ENCODE results near the gene TP73.

The TP73 gene

DNA sequence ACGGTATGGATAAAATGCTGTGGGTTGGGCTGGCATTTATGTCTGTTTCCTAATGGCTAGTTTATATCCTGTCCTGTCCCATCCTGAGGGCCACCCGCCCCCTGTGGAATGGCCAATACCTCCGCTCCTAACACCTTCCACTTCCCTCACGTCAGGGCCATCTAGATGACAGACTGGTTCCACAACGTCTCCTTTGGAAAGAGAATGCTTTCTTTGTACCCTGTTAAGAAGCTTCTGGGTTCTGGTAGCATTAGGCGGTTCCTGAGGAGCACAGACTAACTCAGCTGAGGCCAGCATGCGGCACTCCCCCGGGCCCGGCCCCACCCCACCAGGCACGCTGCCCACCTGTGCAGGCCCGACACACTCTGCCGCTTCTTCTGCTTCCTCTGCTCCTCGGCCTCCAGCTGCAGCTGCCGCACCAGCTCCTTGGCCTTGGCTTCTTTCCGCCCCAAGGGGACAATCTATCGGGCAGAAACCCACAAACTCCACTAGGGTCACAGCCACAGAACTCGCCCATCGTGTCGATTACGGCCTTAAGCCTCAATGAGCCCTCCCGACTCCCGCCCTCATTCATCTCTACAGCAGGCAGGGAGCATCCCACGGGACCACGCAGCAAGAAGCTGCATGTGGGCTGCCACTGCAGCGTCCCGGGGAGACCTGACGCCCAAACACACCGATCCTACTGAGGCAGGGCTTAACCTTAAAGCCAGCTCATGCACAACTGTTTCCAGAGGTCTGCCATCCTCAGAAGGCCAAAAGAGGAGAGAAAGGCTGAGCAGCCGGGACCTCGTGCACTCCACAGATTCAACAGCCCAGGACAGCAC, 131.5 kb downstream of the TP73 start:
- TF ChIP-seq, protein P1, sequence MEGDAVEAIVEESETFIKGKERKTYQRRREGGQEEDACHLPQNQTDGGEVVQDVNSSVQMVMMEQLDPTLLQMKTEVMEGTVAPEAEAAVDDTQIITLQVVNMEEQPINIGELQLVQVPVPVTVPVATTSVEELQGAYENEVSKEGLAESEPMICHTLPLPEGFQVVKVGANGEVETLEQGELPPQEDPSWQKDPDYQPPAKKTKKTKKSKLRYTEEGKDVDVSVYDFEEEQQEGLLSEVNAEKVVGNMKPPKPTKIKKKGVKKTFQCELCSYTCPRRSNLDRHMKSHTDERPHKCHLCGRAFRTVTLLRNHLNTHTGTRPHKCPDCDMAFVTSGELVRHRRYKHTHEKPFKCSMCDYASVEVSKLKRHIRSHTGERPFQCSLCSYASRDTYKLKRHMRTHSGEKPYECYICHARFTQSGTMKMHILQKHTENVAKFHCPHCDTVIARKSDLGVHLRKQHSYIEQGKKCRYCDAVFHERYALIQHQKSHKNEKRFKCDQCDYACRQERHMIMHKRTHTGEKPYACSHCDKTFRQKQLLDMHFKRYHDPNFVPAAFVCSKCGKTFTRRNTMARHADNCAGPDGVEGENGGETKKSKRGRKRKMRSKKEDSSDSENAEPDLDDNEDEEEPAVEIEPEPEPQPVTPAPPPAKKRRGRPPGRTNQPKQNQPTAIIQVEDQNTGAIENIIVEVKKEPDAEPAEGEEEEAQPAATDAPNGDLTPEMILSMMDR (IDR thresholded peaks at IDR 0.05; ENCODE audit: borderline replicate concordance, control extremely low read depth, extremely low read depth, insufficient read depth, missing control alignments), result no peak
- in situ Hi-C loops (cut with MboI; ENCODE audit: low sequenced_read_pairs, unreplicated experiment), result no loop called here
- DNase-seq (ENCODE audit: low spot score), result no peak

- no peak for DNase-seq (ENCODE audit: low spot score)
- in situ Hi-C loops (cut with MboI; ENCODE audit: low sequenced_read_pairs, unreplicated experiment), result no loop called here
- TF ChIP-seq, protein P1 (IDR thresholded peaks at IDR 0.05; ENCODE audit: borderline replicate concordance, control extremely low read depth, extremely low read depth, insufficient read depth, missing control alignments), result no peak
Measured at GRCh38 chr1:3785045-3785444, 132.7 kb downstream of the TP73 start.

DNA sequence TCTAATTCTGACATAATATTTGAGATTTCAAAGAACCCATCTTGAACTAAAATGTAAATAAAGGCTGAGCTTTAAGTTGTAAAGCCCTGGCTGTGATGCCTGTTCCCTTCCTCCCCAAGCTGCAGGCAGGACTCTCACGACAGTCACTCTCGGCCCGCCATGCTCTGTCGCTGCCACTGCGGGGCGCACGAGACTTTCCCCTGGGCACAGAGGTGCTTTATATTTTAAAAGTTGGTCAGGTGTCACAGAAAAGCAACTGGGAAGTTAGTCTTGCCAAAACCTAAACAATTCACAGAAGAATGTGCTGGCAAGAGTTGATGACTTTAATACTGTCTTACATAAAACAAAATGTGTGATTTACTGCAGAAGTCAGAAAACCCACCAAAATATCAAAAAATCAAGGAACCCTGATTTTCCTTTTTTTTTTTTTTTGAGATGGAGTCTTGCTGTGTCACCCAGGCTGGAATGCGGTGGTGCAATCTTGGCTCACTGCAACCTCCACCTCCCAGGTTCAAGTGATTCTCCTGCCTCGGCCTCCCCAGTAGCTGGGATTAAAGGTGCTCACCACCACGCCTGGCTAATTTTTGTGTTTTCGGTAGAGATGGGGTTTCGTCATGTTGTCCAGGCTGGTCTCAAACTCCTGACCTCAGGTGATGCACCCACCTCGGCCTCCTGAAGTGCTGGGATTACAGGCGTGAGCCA, 133.3 kb downstream of the TP73 start:
- in situ Hi-C loops (cut with MboI; ENCODE audit: low sequenced_read_pairs, unreplicated experiment), result no loop called here
- TF ChIP-seq, protein P1 (IDR thresholded peaks at IDR 0.05; ENCODE audit: borderline replicate concordance, control extremely low read depth, extremely low read depth, insufficient read depth, missing control alignments), result peak; percentile 5
- no peak for DNase-seq (ENCODE audit: low spot score)

Measured in GM13976 (cell line).